Measurements from ENCODE around the gene LRRC75A.
"Not testable (repeated sequence)": the region's sequence is repeated elsewhere in the genome, so short reads cannot be mapped to it uniquely, and the experiment has no call there.

Gene LRRC75A

GRCh38 chr17:16491703-16492612, at the start of gene LRRC75A:
TSS of gene LRRC75A (minus strand) at chr17:16492193. CDS start at chr17:16491990, 203 bp downstream.
- peak; percentile 39 to 56 for DNase-seq

GRCh38 chr17:16537130-16537458, 45.1 kb upstream of the LRRC75A start:
- DNase-seq: no peak

- no peak for DNase-seq
Measured at GRCh38 chr17:16534236-16534635, 42.2 kb upstream of the LRRC75A start.

- DNase-seq: no peak
Measured at GRCh38 chr17:16529906-16530305, 37.9 kb upstream of the LRRC75A start.

- no peak for DNase-seq
Measured at GRCh38 chr17:16527298-16527697, 35.3 kb upstream of the LRRC75A start.

GRCh38 chr17:16525556-16525955, 33.6 kb upstream of the LRRC75A start:
- not testable (repeated sequence) for DNase-seq

GRCh38 chr17:16521070-16521727, 29.2 kb upstream of the LRRC75A start:
- DNase-seq: peak; percentile 32 to 51

- no peak for DNase-seq
Measured at GRCh38 chr17:16519021-16519420, 27.0 kb upstream of the LRRC75A start.

- no peak for DNase-seq
Measured at GRCh38 chr17:16517477-16517876, 25.5 kb upstream of the LRRC75A start.

- no peak for DNase-seq
Measured at GRCh38 chr17:16516594-16517051, 24.6 kb upstream of the LRRC75A start.

GRCh38 chr17:16515933-16516332, 23.9 kb upstream of the LRRC75A start:
- DNase-seq: no peak

GRCh38 chr17:16513873-16514272, 21.9 kb upstream of the LRRC75A start:
- no peak for DNase-seq

- no peak for DNase-seq
Measured at GRCh38 chr17:16512011-16512410, 20.0 kb upstream of the LRRC75A start.

- no peak for DNase-seq
Measured at GRCh38 chr17:16511593-16511992, 19.6 kb upstream of the LRRC75A start.

GRCh38 chr17:16507918-16508533, 16.0 kb upstream of the LRRC75A start:
- no peak for DNase-seq

- no peak for DNase-seq
Measured at GRCh38 chr17:16506188-16506587, 14.2 kb upstream of the LRRC75A start.

GRCh38 chr17:16504984-16505383, 13.0 kb upstream of the LRRC75A start:
- no peak for DNase-seq

GRCh38 chr17:16496820-16497489, 5.0 kb upstream of the LRRC75A start:
- no peak for DNase-seq

GRCh38 chr17:16495980-16496819, 4.2 kb upstream of the LRRC75A start:
- DNase-seq: no peak

GRCh38 chr17:16495561-16495960, 3.6 kb upstream of the LRRC75A start:
- no peak for DNase-seq

GRCh38 chr17:16494059-16494458, 2.1 kb upstream of the LRRC75A start:
- DNase-seq: no peak

- no peak for DNase-seq
Measured at GRCh38 chr17:16493531-16494046, 1.6 kb upstream of the LRRC75A start.
